ENCODE data around the gene ZFR. TPM values are rescaled to one million over a fixed set of nuclear protein-coding genes. Genes with fewer than 3 reads are reported as not detected.
A peak's percentile ranks its signal among the peaks of the same experiment; 100 is the strongest.
"Not testable (repeated sequence)": the region's sequence is repeated elsewhere in the genome, so short reads cannot be mapped to it uniquely, and the experiment has no call there.

Gene ZFR
- total RNA-seq, 2 experiments from 2014 or later = 48.1 to 48.7 TPM

DNA sequence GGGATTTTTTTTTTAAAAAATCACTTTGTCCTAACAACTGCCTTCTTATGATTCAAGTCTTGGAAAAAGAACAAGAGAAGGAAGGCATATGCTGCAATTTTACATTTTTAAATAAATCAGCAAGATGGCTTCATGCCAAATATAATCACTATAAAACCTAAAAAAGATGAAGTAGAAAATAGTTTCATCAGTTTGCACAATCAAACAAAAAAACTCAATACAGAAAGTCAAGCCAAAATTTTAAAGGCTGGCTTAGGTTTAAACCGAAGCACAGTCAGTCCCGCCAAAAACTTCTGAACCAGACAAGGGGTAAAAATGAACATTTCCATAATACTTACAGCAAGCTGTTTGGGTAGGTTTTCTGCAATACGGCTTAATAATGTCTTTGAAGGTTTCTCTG is 57.3 kb downstream of the ZFR start:
- Mint-ChIP-seq H3K27ac (no peak overlapping the region), H3K4me1 (peaks cover 2% of the 10 kb centered on the region), H3K4me3 (no peak overlapping the region), H3K27me3 (no peaks in the 10 kb centered on the region), H3K36me3 (peaks cover 32% of the 10 kb centered on the region), H3K9me3 (no peaks in the 10 kb centered on the region)
- DNase-seq (no peak), ATAC-seq (ENCODE audit: low read depth) (no peak)
- POLR2A ChIA-PET = no interaction called here

DNA sequence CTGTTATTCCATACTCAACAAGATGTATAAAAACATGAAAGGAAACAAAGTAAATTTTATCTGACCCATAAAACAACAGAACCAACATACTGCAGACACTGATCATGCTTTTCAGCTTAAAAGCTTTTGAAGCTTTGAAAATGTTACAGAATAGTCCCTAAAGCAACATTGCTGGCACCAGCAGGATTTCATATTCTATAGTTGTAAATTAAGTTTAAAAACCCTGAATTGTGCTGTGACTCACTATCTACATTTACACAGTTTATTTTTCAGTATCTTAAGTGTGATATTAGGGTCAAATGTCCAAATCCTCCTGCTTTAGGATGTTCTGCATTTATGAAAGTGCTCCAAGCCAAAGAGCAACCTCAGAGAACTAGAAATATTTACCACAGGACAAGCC is 59.9 kb downstream of the ZFR start:
- Mint-ChIP-seq H3K9me3 (no peaks in the 10 kb centered on the region), H3K27ac (no peak overlapping the region), H3K27me3 (no peaks in the 10 kb centered on the region), H3K4me3 (no peak overlapping the region), H3K36me3 (peaks cover 31% of the 10 kb centered on the region), H3K4me1 (no peaks in the 10 kb centered on the region)
- POLR2A ChIA-PET = no interaction called here
- DNase-seq (no peak), ATAC-seq (ENCODE audit: low read depth) (no peak)

DNA sequence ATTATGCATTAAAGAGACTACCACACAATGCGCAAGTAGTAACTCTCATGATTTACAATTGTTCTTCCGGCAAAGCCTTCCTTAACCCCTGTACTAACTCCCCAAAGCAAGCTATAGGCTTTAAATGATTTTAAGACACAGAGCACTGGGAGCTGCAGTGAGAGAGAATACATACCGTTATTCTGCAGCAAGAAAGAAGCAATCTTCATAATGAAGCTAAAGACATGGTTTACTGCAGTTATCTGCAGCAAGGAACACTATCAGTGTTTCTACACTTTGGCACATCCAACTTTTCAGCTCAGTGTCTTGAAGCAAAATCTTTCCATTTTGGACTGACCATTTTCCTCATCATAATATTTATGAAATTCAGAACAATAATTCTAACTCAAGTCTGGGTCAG is 61.0 kb downstream of the ZFR start:
- H3K4me1 Mint-ChIP-seq = no peaks in the 10 kb centered on the region
- no peak for ATAC-seq (ENCODE audit: low read depth)
- POLR2A ChIA-PET = no interaction called here
- H3K4me3 Mint-ChIP-seq = no peak overlapping the region
- no peak overlapping the region for H3K27ac Mint-ChIP-seq
- DNase-seq = no peak
- H3K9me3 Mint-ChIP-seq = no peaks in the 10 kb centered on the region
- peaks cover 30% of the 10 kb centered on the region for H3K36me3 Mint-ChIP-seq
- no peaks in the 10 kb centered on the region for H3K27me3 Mint-ChIP-seq

DNA sequence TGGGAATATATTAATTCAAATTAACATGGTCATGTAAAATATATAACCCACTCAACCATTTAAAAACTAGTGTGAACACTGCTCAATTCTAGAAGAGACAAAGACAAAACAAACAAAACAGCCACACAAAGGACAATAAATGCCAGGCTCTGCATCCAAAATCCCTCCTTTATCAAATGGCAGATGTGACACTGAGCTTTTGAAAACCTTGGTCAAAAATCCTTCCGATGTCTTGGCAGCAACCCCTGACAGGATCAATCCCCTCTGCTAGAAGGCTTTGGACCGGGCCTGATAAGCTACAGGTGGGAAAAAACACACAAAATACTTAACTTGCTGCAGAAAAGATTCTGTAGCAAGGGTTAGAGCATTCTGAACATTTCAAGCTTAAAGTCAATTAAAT is 61.5 kb downstream of the ZFR start:
- no peaks in the 10 kb centered on the region for H3K27me3 Mint-ChIP-seq
- H3K4me1 Mint-ChIP-seq = no peaks in the 10 kb centered on the region
- DNase-seq (no peak), ATAC-seq (ENCODE audit: low read depth) (no peak)
- peaks cover 27% of the 10 kb centered on the region for H3K36me3 Mint-ChIP-seq
- H3K4me3 Mint-ChIP-seq = no peak overlapping the region
- H3K9me3 Mint-ChIP-seq = no peaks in the 10 kb centered on the region
- H3K27ac Mint-ChIP-seq = no peak overlapping the region
- POLR2A ChIA-PET = no interaction called here

DNA sequence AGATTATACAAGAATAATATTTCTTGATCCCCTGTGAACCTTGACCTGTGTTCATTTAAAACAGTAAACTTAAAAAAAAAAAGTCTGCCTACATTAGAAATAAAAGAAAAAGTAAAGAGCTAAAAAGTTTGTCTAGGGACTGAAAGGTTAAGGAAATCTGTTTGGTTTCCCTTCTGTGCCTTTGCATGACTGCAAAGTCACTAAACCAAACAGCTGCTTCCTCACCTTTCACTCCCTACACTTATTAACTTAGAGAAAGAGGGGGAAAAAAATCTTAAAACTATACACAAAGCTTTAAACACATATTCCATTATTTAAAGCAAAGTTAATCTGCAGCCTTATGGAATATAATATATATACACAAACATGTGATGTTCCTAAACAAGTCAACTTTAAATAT is 65.1 kb downstream of the ZFR start:
- POLR2A ChIA-PET = no interaction called here
- H3K4me3 Mint-ChIP-seq = no peak overlapping the region
- H3K4me1 Mint-ChIP-seq = no peaks in the 10 kb centered on the region
- DNase-seq = no peak
- H3K27me3 Mint-ChIP-seq = no peaks in the 10 kb centered on the region
- H3K36me3 Mint-ChIP-seq = peaks cover 24% of the 10 kb centered on the region
- no peak overlapping the region for H3K27ac Mint-ChIP-seq
- no peak for ATAC-seq (ENCODE audit: low read depth)
- H3K9me3 Mint-ChIP-seq = no peaks in the 10 kb centered on the region

DNA sequence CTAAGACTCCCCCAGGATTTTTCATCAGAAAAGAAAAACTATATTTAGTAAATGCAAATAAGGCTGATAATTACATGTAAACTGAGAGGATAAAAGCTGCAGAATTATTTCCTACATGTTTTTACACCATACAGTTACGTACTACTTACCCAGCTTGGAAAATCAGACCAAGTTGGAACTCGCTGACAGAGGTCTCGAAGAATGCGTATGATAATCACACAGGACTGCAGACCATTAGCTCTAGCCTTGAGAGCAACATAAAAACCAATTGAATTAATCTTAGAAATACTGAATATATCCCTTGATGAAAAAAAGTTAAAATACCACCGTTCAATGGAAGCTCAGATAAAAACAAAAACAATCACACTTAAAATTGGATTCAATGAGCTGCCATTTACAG is 65.6 kb downstream of the ZFR start:
- no peak overlapping the region for H3K27ac Mint-ChIP-seq
- DNase-seq (no peak), ATAC-seq (ENCODE audit: low read depth) (no peak)
- no peaks in the 10 kb centered on the region for H3K9me3 Mint-ChIP-seq
- H3K4me3 Mint-ChIP-seq = no peak overlapping the region
- POLR2A ChIA-PET = no interaction called here
- no peaks in the 10 kb centered on the region for H3K4me1 Mint-ChIP-seq
- peaks cover 26% of the 10 kb centered on the region for H3K36me3 Mint-ChIP-seq
- H3K27me3 Mint-ChIP-seq = no peaks in the 10 kb centered on the region

DNA sequence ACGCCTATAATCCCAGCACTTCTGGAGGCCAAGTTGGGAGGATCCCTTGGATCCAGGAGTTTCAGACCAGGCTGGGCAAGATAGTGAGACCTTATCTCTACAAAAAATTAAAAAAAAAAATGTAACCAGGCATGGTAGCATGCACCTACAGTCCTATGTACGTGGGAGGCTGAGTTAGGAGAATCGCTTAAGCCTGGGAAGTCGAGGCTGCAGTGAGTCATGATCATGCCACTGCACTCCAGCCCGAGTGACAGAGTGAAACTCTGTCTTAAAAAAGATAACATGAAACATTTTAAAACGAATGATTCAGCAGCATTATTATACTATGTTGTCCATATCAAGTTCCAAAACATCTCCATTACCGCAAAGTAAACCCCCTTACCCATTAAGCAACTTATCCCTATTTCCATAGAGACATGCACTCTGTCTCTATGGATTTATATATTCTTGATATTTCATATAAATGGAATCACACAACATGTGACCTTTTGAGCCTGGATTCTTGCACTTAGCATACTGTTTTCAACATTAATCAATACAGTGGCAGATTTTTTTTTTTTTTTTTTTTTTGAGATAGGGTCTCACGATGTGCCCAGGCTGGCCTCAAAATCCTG is 74.9 kb downstream of the ZFR start:
- H3K27ac Mint-ChIP-seq = no peak overlapping the region
- POLR2A ChIA-PET = no interaction called here
- peaks cover 2% of the 10 kb centered on the region for H3K4me1 Mint-ChIP-seq
- H3K4me3 Mint-ChIP-seq = no peak overlapping the region
- peaks cover 42% of the 10 kb centered on the region for H3K36me3 Mint-ChIP-seq
- H3K9me3 Mint-ChIP-seq = no peaks in the 10 kb centered on the region
- ATAC-seq (ENCODE audit: low read depth) = no peak
- H3K27me3 Mint-ChIP-seq = no peaks in the 10 kb centered on the region
- no peak for DNase-seq

DNA sequence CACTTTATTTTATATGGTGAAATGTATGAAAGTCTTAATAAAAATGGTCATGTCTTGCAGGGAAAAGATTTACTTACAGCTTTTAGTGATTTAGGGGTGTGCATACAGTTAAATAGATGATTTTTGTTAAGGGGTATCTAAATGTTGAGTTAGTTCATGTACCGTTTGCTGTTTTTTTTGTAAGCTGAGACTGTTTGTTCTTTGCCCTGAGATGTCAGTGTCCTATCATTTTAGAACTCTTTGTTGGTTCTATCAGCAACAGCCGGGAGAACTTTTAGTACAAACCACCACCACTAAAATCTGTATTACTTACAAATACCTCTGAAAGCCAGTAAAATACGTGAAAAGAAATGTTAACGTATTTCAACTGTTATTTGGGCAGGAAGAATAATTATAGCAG is 75.5 kb downstream of the ZFR start:
- DNase-seq (no peak), ATAC-seq (ENCODE audit: low read depth) (no peak)
- POLR2A ChIA-PET = no interaction called here
- Mint-ChIP-seq H3K36me3 (peaks cover 38% of the 10 kb centered on the region), H3K9me3 (no peaks in the 10 kb centered on the region), H3K27ac (no peak overlapping the region), H3K4me1 (peaks cover 2% of the 10 kb centered on the region), H3K4me3 (no peak overlapping the region), H3K27me3 (no peaks in the 10 kb centered on the region)

DNA sequence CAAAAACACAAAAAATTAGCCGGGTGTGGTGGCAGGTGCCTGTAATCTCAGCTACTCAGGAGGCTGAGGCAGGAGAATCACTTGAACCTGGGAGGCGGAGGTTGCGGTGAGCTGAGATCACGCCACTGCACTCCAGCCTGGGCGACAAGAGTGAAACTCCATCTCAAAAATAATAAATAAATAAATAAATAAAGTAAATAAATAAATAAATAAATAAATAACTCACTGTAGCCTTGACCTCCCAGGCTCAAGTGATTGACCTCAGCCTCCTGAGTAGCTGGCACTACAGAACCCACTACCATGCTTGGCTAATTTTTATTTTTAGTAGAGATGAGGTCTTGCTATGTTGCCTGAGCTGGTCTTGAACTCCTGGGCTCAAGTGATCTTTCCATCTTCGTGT is 77.3 kb downstream of the ZFR start:
- not testable (repeated sequence) for H3K27me3 Mint-ChIP-seq; DNase-seq; H3K4me1 Mint-ChIP-seq; H3K4me3 Mint-ChIP-seq; ATAC-seq (ENCODE audit: low read depth); H3K9me3 Mint-ChIP-seq
- POLR2A ChIA-PET = interaction anchor here (0.8 kb wide), 1 partner anchor 76 kb away, joined by 4 read pairs; no protein-coding TSS in a partner anchor
- H3K27ac Mint-ChIP-seq = peak overlapping the region; percentile 15
- peaks cover 27% of the 10 kb centered on the region for H3K36me3 Mint-ChIP-seq

DNA sequence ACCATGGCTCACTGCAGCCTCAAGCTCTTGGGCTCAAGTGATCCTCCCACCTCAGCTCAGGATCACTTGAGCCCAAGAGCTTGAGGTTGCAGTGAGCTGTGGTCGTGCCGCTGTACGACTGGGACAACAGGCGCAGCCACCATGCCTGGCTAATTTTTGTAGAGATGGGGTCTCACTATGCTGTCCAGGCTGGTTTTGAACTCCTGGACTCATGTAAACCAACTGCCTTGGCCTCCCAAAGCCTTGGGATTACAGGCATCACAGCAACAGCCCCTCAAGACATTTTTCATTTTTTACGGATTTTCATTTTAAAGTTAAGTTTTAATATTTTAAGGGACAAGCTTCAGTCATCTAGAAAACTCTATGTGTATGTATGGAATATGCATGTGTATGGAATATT is 78.9 kb downstream of the ZFR start:
- H3K4me3 Mint-ChIP-seq = no peak overlapping the region
- H3K4me1 Mint-ChIP-seq = no peaks in the 10 kb centered on the region
- H3K27ac Mint-ChIP-seq = no peak overlapping the region
- no peaks in the 10 kb centered on the region for H3K9me3 Mint-ChIP-seq
- H3K27me3 Mint-ChIP-seq = no peaks in the 10 kb centered on the region
- DNase-seq (no peak), ATAC-seq (ENCODE audit: low read depth) (no peak)
- peaks cover 22% of the 10 kb centered on the region for H3K36me3 Mint-ChIP-seq
- POLR2A ChIA-PET = no interaction called here

DNA sequence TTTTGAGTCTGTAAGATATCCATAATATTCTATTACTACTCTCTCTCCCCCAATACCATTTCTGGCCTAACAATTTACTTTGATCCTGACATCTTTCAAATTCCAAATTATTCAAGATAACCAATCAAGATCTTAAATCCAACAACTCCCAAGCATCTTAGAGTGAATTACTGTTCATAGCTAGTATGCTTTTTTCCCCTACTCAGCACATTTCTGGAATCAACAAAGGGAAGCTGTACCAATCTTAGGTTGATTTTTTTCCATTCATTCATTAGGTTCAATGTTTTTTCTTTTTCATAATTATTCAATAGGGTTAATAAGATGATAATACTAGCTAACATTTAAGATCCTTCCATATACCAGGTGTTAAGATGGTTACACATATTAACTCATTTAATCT is 81.5 kb downstream of the ZFR start:
- POLR2A ChIA-PET = no interaction called here
- ATAC-seq (ENCODE audit: low read depth) (no peak), DNase-seq (no peak)
- H3K27me3 Mint-ChIP-seq = no peaks in the 10 kb centered on the region
- peaks cover 20% of the 10 kb centered on the region for H3K36me3 Mint-ChIP-seq
- H3K27ac Mint-ChIP-seq = no peak overlapping the region
- no peaks in the 10 kb centered on the region for H3K4me1 Mint-ChIP-seq
- H3K4me3 Mint-ChIP-seq = no peak overlapping the region
- no peaks in the 10 kb centered on the region for H3K9me3 Mint-ChIP-seq

DNA sequence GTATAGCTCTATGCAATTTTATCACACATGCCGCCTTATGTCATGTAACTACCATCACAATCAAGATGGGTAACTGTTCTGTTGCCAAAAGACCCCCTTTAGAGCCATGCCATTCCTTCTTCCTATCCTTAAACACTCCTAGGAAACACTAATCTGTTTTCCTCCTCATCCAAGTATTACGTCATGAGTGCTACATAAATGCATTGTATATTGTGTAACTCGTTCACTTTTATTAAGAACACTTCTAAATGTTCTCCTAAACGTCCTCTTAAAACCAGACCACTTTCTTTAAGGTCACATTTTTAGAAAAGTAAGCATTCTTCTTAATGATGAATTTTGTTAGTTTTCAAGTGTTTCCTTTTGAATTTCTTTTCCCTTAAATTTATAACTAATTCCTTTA is 82.0 kb downstream of the ZFR start:
- no peak overlapping the region for H3K4me3 Mint-ChIP-seq
- DNase-seq = no peak
- H3K9me3 Mint-ChIP-seq = no peaks in the 10 kb centered on the region
- H3K27me3 Mint-ChIP-seq = no peaks in the 10 kb centered on the region
- no peak overlapping the region for H3K27ac Mint-ChIP-seq
- ATAC-seq (ENCODE audit: low read depth) = no peak
- H3K4me1 Mint-ChIP-seq = no peaks in the 10 kb centered on the region
- POLR2A ChIA-PET = no interaction called here
- peaks cover 19% of the 10 kb centered on the region for H3K36me3 Mint-ChIP-seq

DNA sequence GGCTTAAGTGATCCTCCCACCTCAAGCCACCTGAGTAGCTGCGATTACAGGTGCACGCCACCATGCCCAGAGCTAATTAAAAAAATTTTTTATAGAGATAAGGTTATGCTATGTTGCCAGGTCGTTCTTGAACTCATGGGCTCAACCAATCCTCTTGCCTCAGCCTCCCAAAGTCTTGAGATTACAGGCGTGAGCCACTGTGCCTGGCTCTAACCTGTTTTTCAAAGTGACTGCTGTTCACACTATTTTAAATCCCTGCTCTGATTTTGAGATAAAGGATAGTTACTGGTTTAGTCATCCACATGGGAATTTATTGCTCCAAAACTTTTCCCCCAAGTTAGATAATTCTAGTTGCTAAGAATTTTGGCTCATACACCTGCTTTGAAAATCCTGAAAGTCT is 83.6 kb downstream of the ZFR start:
- Mint-ChIP-seq H3K27ac (no peak overlapping the region), H3K9me3 (no peaks in the 10 kb centered on the region), H3K27me3 (no peaks in the 10 kb centered on the region), H3K4me1 (no peaks in the 10 kb centered on the region), H3K4me3 (no peak overlapping the region), H3K36me3 (peaks cover 21% of the 10 kb centered on the region)
- ATAC-seq (ENCODE audit: low read depth) (no peak), DNase-seq (no peak)
- POLR2A ChIA-PET = no interaction called here

DNA sequence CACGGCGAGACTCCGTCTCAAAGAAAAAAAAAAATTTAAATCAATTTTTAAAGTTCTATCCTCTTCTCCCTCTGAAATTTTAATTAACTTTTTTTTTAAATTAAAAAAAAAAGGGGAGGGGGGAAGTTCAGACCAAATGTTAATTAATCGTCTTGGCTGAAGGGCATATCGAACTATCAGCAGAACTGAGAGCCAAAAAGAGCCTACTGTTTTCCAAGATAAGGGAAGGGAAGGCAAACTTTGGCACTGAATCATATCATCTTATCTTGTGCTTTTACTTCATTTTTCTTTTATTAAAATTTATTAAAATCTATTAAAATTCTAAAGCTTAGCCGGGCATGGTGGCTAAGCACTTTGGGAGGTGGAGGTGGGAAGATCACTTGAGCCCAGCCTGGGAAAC is 85.9 kb downstream of the ZFR start:
- no peaks in the 10 kb centered on the region for H3K27me3 Mint-ChIP-seq
- POLR2A ChIA-PET = no interaction called here
- H3K36me3 Mint-ChIP-seq = peaks cover 27% of the 10 kb centered on the region
- H3K9me3 Mint-ChIP-seq = no peaks in the 10 kb centered on the region
- no peak for DNase-seq
- no peaks in the 10 kb centered on the region for H3K4me1 Mint-ChIP-seq
- no peak overlapping the region for H3K27ac Mint-ChIP-seq
- no peak for ATAC-seq (ENCODE audit: low read depth)
- H3K4me3 Mint-ChIP-seq = no peak overlapping the region

DNA sequence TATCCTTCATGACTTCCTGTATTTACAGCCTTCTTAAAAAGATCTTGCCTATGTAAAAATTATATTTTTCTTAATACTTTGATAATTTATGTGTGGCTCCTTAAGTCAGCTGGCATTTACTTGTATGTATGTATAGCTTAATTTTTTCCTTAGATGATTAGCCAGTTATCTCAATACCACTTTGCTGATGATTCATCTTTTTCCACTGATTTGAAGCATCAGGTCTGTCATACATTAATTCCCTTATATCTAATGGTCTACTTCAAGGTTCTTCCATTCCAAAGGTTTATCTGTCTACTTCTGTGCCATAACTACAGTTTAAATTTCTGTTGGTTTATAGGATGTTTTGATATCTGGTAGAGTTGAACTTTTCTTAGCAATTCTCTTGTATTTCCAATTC is 86.9 kb downstream of the ZFR start:
- no peaks in the 10 kb centered on the region for H3K9me3 Mint-ChIP-seq
- H3K27ac Mint-ChIP-seq = no peak overlapping the region
- POLR2A ChIA-PET = no interaction called here
- peaks cover 30% of the 10 kb centered on the region for H3K36me3 Mint-ChIP-seq
- ATAC-seq (ENCODE audit: low read depth) (no peak), DNase-seq (no peak)
- H3K4me1 Mint-ChIP-seq = no peaks in the 10 kb centered on the region
- no peaks in the 10 kb centered on the region for H3K27me3 Mint-ChIP-seq
- H3K4me3 Mint-ChIP-seq = no peak overlapping the region
